Kidney (tissue), 14 donors: ENCODE data around the gene ZDHHC21. TPM values are rescaled to one million over a fixed set of nuclear protein-coding genes. Genes with fewer than 3 reads are reported as not detected.

Experiments used
- DNase-seq, 5 donors: peaks; one replicate each; pipeline ENCODE4 v3.0.0-alpha.2; 2013 to 2020
- FAIRE-seq: peaks from 2 replicates; lab custom pipeline; 2012; peaks lifted over from hg19 to GRCh38; lab: Jason Lieb, UNC
- H3K27ac ChIP-seq, 2 donors: one replicate each; pipeline ENCODE4 v1.7.0; 2013; ENCODE audit warnings: low read depth in 2 of 2, low read length in 2 of 2, inconsistent platforms in 1 of 2
- H3K27me3 ChIP-seq: one replicate; pipeline ENCODE4 v1.7.1; 2013; ENCODE audit warnings: low read length, inconsistent platforms; ENCODE audit not compliant: control insufficient read depth, insufficient read depth
- H3K36me3 ChIP-seq, 3 donors: one replicate each; pipeline versions ENCODE4 v1.7.0 to v1.7.1; 2013; ENCODE audit warnings: low read length in 3 of 3, control low read depth in 1 of 3, inconsistent platforms in 1 of 3; ENCODE audit not compliant: insufficient read depth in 3 of 3, control insufficient read depth in 2 of 3
- H3K4me1 ChIP-seq, 3 donors: one replicate each; pipeline versions ENCODE4 v1.7.0 to v1.7.1; 2013; ENCODE audit warnings: low read length in 3 of 3, inconsistent platforms in 1 of 3, low read depth in 1 of 3; ENCODE audit not compliant: control insufficient read depth in 2 of 3, insufficient read depth in 2 of 3
- H3K4me3 ChIP-seq, 3 donors: one replicate each; pipeline versions ENCODE4 v1.7.0 to v1.8.1; 2013; ENCODE audit warnings: low read length in 3 of 3, control low read depth in 1 of 3, inconsistent platforms in 1 of 3
- H3K9ac ChIP-seq, 3 donors: one replicate each; pipeline versions ENCODE4 v1.7.0 to v1.7.1; 2013; ENCODE audit warnings: low read length in 3 of 3, control low read depth in 1 of 3, inconsistent platforms in 1 of 3
- H3K9me3 ChIP-seq, 3 donors: one replicate each; pipeline versions ENCODE4 v1.7.0 to v1.7.1; 2013; ENCODE audit warnings: low read length in 3 of 3, control low read depth in 1 of 3, inconsistent platforms in 1 of 3; ENCODE audit not compliant: control insufficient read depth in 2 of 3, insufficient read depth in 1 of 3
- CTCF ChIP-seq: IDR thresholded peaks from 3 replicates; pipeline ENCODE4 v1.5.1; 2012; ENCODE audit warnings: mild to moderate bottlenecking, moderate library complexity, borderline replicate concordance; ENCODE audit not compliant: insufficient read depth; ENCODE audit errors: extremely low read depth
- intact Hi-C: fragments of 100-400 bp; cut with DNase I; formaldehyde crosslinking; loops from one replicate; pipeline ENCODE4 v1.11.1; 2022
- polyA plus RNA-seq: library from polyadenylated mRNA; stranded (reverse); fragments of 350-450 nt; fragmentation: Illumina TruSeq; extraction: RNeasy Lipid Tissue Mini Kit (QIAGEN cat#74804); gene quantifications from one replicate; pipeline ENCODE4 v1.2.3, GENCODE V29; 2014; ENCODE audit warnings: low read depth, low replicate concordance; ENCODE audit not compliant: insufficient read depth
- total RNA-seq: library from RNA; stranded (reverse); fragmentation: NEBNext Ultra II Directional; extraction: Animal tissue kit (Norgen Biotek cat#: 25700); gene quantifications from one replicate; pipeline ENCODE4 v1.2.1, GENCODE V29; 2021
- donor health status: control.
- donor health status: control.
- donor health status: control.
- donor health status: control.
- donor health status: control.
- donor health status: DM: yes; HTN: yes; CAD: no.
- donor health status: Normal renal cell carcinoma (clear cell type).

Gene ZDHHC21
- total and polyA plus RNA-seq, 2 donors from 2014 or later = 4.0 to 15.2 TPM

- intact Hi-C loops = no loop called here
- Histone ChIP-seq H3K27ac (no peak overlapping the region), H3K9me3 (no peaks in the 10 kb centered on the region), H3K36me3 (peaks cover 0 to 2% (median under 1%) of the 10 kb centered on the region in 3 donors), H3K4me3 (no peak overlapping the region), H3K9ac (no peak overlapping the region), H3K4me1 (no peaks in the 10 kb centered on the region), H3K27me3 (no peaks in the 10 kb centered on the region)
- no peak for FAIRE-seq
- no peak for TF ChIP-seq CTCF
- no peak for DNase-seq
These were observed 38.2 kb upstream of the ZDHHC21 start for GRCh38 chr9:14731294-14731981.

GRCh38 chr9:14730461-14730898 lies 37.2 kb upstream of the ZDHHC21 start:
- FAIRE-seq = no peak
- DNase-seq = no peak
- H3K4me1 ChIP-seq = no peaks in the 10 kb centered on the region
- no peak overlapping the region for H3K4me3 ChIP-seq
- H3K27me3 ChIP-seq = no peaks in the 10 kb centered on the region
- H3K36me3 ChIP-seq = no peaks in the 10 kb centered on the region
- H3K9me3 ChIP-seq = no peaks in the 10 kb centered on the region
- H3K9ac ChIP-seq = no peak overlapping the region
- TF ChIP-seq CTCF = no peak
- intact Hi-C loops = no loop called here
- H3K27ac ChIP-seq = no peak overlapping the region

GRCh38 chr9:14723301-14723700 lies 30.1 kb upstream of the ZDHHC21 start:
- H3K27ac ChIP-seq = no peak overlapping the region
- FAIRE-seq (no peak), DNase-seq (no peak)
- no peaks in the 10 kb centered on the region for H3K27me3 ChIP-seq
- TF ChIP-seq CTCF = no peak
- no peak overlapping the region for H3K4me3 ChIP-seq
- no peaks in the 10 kb centered on the region for H3K4me1 ChIP-seq
- intact Hi-C loops = no loop called here
- no peak overlapping the region for H3K9ac ChIP-seq
- H3K36me3 ChIP-seq = no peaks in the 10 kb centered on the region
- H3K9me3 ChIP-seq = no peaks in the 10 kb centered on the region
